GM12874 (cell line): ENCODE measurements around the gene MRPS33.

Source experiments
- TF ChIP-seq, protein P1 (sequence below): IDR thresholded peaks from 2 replicates; pipeline ENCODE4 v1.5.1; 2011; ENCODE audit warnings: low read depth, mild to moderate bottlenecking, control low read depth, low read length, moderate library complexity; ENCODE audit not compliant: insufficient read depth

MRPS33 gene

DNA sequence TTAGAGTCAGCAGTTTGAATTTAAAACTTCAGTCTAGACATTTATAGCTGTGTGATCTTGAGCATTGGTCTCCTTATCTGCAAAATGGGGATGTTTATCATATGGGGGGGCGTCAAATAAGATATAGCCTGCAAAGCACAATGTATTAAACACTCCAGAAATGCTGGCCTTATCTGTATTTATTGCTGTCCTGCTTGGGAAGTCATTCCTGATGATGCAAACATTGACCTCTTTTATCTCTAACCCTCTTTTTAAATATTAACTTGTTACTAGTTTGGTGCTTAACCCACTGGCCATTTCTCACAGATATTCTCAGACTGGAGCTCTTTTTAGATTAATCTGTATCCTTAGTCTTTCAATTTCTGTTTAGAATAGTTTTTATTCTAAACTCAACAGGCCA lies 13.2 kb downstream of the MRPS33 start:
- TF ChIP-seq, protein P1, sequence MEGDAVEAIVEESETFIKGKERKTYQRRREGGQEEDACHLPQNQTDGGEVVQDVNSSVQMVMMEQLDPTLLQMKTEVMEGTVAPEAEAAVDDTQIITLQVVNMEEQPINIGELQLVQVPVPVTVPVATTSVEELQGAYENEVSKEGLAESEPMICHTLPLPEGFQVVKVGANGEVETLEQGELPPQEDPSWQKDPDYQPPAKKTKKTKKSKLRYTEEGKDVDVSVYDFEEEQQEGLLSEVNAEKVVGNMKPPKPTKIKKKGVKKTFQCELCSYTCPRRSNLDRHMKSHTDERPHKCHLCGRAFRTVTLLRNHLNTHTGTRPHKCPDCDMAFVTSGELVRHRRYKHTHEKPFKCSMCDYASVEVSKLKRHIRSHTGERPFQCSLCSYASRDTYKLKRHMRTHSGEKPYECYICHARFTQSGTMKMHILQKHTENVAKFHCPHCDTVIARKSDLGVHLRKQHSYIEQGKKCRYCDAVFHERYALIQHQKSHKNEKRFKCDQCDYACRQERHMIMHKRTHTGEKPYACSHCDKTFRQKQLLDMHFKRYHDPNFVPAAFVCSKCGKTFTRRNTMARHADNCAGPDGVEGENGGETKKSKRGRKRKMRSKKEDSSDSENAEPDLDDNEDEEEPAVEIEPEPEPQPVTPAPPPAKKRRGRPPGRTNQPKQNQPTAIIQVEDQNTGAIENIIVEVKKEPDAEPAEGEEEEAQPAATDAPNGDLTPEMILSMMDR: no peak

DNA sequence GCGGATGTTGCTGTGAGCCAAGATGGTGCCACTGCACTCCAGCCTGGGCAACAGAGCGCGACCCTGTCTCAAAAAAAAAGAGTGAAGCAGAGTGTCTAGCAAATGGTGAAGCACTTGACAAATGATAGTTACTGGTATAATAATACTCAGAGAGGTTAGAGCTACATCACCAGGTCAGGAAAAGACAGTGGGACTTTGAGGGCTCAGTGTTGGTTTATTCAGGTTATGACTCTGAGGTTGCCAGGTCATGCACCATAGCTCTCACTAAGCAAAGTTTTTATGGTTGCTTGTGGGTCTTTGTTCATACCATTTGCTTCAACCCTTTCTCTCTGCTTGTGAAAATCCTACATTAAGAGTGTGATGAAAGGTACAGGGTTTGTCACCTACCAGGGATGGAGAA lies 13.6 kb downstream of the MRPS33 start:
- TF ChIP-seq, protein P1: no peak

DNA sequence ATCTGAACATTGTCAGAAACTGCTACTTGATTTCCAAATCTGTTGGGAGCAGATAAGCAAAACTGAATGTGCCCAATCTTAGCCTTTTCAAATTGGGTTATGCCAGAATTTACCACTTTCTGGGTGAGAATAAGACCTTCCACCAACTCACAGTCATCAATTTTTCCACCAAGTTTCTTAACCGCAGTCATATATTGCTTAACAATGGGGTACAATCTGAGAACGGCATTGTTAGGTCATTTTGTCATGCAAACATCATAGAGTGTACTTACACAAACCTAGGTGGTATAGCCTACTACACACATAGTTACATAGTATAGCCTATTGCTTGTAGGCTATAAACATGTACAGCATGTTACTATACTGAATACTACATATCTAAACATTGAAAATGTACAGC lies 16.0 kb downstream of the MRPS33 start:
- TF ChIP-seq, protein P1: no peak

DNA sequence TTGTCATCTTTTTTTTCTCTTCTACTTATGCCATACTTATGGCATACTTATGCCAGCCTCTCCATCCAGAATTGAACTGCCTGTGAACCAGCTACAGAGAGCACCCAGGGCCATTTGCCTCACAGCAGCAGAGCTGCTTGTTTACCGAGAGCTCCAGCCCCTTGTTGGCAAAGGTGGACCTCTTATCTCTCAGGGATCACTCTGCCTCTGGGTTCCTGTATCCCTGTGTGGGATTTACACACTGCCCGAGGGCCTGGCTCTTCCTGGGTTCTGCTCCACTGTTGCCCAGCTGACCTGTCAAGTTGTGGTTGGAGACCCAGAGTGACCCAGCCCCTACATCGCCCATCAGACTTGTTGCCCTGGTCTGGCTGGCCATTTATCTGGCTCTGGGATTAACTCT lies 22.3 kb downstream of the MRPS33 start:
- TF ChIP-seq, protein P1: no peak

DNA sequence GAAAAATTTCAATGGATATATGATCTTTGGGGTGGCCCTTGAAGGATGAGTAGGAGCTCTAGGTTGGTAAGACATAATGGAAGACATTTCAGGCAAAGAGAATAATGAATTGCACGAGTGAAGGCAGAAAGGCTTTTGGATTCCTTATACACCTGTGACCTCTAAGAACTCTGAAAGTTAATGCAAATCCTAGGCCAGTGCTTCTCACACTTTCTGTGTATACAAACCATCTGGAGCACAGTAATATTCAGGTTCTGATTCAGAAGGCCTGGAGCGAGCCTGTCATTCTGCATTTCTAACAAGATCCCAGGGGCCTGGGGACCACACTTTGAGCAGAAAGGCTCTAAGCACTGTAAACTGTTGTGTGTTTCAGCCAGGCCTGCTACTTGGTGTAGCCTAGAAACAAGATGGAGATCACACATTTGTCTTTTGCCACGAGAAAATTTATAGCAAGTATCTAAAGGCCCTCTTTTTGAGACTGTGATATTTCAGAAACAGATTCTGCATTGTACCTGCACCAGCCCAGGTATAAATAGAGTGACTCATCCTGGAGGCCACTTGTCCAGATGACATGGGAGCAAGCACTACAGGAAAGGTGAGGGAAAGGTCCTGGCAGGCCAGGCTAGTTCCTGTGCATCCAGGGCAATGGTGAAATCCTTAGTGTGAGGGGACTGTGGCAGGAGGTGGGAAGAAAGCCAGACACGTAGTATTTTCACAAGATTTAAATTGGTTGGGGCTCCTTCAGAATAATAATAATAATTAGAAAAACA lies 24.4 kb downstream of the MRPS33 start:
- TF ChIP-seq, protein P1: no peak

DNA sequence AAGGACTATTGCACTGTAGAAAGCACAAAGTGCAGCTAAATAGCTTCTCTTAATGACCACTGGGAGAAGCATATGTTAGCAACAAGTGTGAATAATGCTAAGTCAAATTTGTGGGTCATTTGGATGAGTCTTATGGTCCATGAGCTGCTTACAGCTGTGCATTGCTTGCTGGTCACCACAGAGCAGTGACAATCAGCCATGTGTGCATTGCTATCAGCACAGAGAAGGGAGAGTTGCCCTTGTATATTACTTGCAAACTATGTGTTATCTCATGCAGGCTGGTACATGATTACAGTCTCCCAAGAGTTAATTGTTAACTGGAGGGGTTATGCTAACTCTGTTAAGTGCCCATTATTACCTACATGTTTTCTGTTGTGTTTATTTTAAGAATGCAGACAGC lies 25.7 kb downstream of the MRPS33 start:
- TF ChIP-seq, protein P1: no peak

DNA sequence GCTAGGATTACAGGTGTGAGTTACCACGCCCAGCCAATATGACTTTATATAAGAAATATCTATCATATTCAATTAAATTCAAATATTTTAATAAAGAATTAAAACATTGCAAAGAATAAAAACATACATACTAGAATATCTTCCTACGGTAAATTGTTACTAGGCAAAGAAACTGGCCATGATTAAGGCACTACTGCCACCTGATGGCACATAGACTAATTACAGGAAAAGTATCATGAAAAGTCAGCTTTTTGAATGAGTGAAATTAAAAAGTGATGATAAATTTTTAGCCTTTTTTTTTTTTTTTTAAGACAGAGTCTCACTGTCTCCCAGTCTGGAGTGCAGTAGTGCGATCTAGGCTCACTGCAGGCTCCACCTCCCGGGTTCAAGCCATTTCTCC lies 30.9 kb downstream of the MRPS33 start:
- TF ChIP-seq, protein P1: peak; percentile 23; the same call in 1 of the 2 replicates
